ENCODE results near the gene PLEKHF1.

PLEKHF1 gene

GRCh38 chr19:29639086-29639485, 26.2 kb upstream of the PLEKHF1 start:
- H3K27ac Mint-ChIP-seq: no peak overlapping the region
- H3K9me3 Mint-ChIP-seq: no peaks in the 10 kb centered on the region
- no peak for TF ChIP-seq CTCF (IDR thresholded peaks at IDR 0.05; ENCODE audit: unreplicated experiment in 3 of 3)
- H3K27me3 Mint-ChIP-seq (ENCODE audit: low read depth): peaks cover 13% of the 10 kb centered on the region
- H3K4me1 Mint-ChIP-seq: peaks cover 4% of the 10 kb centered on the region
- no peaks in the 10 kb centered on the region for H3K36me3 Mint-ChIP-seq (ENCODE audit: low read depth)
- no peak overlapping the region for H3K4me3 Mint-ChIP-seq

GRCh38 chr19:29640231-29640630, 25.0 kb upstream of the PLEKHF1 start:
- Mint-ChIP-seq H3K27ac (no peak overlapping the region), H3K9me3 (no peaks in the 10 kb centered on the region), H3K36me3 (ENCODE audit: low read depth) (no peaks in the 10 kb centered on the region)

GRCh38 chr19:29641597-29641996, 23.7 kb upstream of the PLEKHF1 start:
- peaks cover 10% of the 10 kb centered on the region for H3K4me1 Mint-ChIP-seq
- no peak overlapping the region for H3K27ac Mint-ChIP-seq
- H3K36me3 Mint-ChIP-seq (ENCODE audit: low read depth): no peaks in the 10 kb centered on the region
- no peak for TF ChIP-seq CTCF (IDR thresholded peaks at IDR 0.05; ENCODE audit: unreplicated experiment in 3 of 3)
- H3K4me3 Mint-ChIP-seq: no peak overlapping the region
- no peaks in the 10 kb centered on the region for H3K9me3 Mint-ChIP-seq
- peaks cover 29% of the 10 kb centered on the region for H3K27me3 Mint-ChIP-seq (ENCODE audit: low read depth)

More at GRCh38 chr19:29640231-29640630, 25.0 kb upstream of the PLEKHF1 start:
- Mint-ChIP-seq H3K27me3 (ENCODE audit: low read depth) (peaks cover 17% of the 10 kb centered on the region), H3K4me1 (peaks cover 4% of the 10 kb centered on the region), H3K4me3 (no peak overlapping the region)
- no peak for TF ChIP-seq CTCF (IDR thresholded peaks at IDR 0.05; ENCODE audit: unreplicated experiment in 3 of 3)

GRCh38 chr19:29643361-29643935, 21.8 kb upstream of the PLEKHF1 start:
- Mint-ChIP-seq H3K9me3 (no peaks in the 10 kb centered on the region), H3K27me3 (ENCODE audit: low read depth) (peaks cover 29% of the 10 kb centered on the region), H3K27ac (no peak overlapping the region), H3K36me3 (ENCODE audit: low read depth) (no peaks in the 10 kb centered on the region), H3K4me1 (peaks cover 10% of the 10 kb centered on the region), H3K4me3 (no peak overlapping the region)
- TF ChIP-seq CTCF (IDR thresholded peaks at IDR 0.05; ENCODE audit: unreplicated experiment in 3 of 3): no peak

- no peak overlapping the region for H3K27ac Mint-ChIP-seq
- peaks cover 10% of the 10 kb centered on the region for H3K4me1 Mint-ChIP-seq
- no peaks in the 10 kb centered on the region for H3K36me3 Mint-ChIP-seq (ENCODE audit: low read depth)
- no peaks in the 10 kb centered on the region for H3K9me3 Mint-ChIP-seq
- H3K4me3 Mint-ChIP-seq: no peak overlapping the region
- TF ChIP-seq CTCF (IDR thresholded peaks at IDR 0.05; ENCODE audit: unreplicated experiment in 3 of 3): no peak
- peaks cover 32% of the 10 kb centered on the region for H3K27me3 Mint-ChIP-seq (ENCODE audit: low read depth)
These were observed 21.1 kb upstream of the PLEKHF1 start for GRCh38 chr19:29644210-29644609.

GRCh38 chr19:29645491-29645867, 19.8 kb upstream of the PLEKHF1 start:
- TF ChIP-seq CTCF (IDR thresholded peaks at IDR 0.05; ENCODE audit: unreplicated experiment in 3 of 3): no peak
- Mint-ChIP-seq H3K9me3 (no peaks in the 10 kb centered on the region), H3K36me3 (ENCODE audit: low read depth) (no peaks in the 10 kb centered on the region), H3K4me1 (peaks cover 10% of the 10 kb centered on the region), H3K27me3 (ENCODE audit: low read depth) (peaks cover 33% of the 10 kb centered on the region), H3K4me3 (no peak overlapping the region), H3K27ac (no peak overlapping the region)

Measured in nephron (organoid).